Measurements from ENCODE around the gene COX17. TPM values are rescaled to one million over a fixed set of nuclear protein-coding genes. Genes with fewer than 3 reads are reported as not detected.

COX17 gene
- total and polyA plus RNA-seq, 10 donors = 30.4 to 136 (median 43.7) TPM

DNA sequence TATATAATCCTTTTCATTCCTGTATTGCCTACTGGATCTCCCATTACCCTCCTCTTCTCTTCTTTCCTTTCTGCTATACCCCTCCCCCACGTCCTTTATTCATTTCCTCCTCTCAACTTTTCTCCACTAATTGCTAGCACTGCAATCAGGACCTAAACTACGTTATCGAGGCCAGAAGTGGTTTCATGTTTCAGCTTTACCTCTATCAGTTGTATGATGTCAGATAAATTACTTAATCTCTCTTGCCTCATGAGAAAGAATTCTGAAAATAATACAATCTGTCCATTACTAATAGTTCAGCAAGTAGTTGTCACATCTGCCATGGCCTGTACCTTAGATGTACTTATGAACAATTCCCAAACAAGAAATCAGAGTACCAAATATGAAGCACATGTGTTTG lies 27.4 kb downstream of the COX17 start:
- Histone ChIP-seq H3K4me1 (peaks cover 0 to 38% (median 17%) of the 10 kb centered on the region in 6 donors), H3K4me3 (no peak overlapping the region), H3K36me3 (peaks cover 0 to 37% (median 2%) of the 10 kb centered on the region in 6 donors), H3K27me3 (replicated peaks in 1 of 7) (no peaks in the 10 kb centered on the region), H3K9me3 (no peaks in the 10 kb centered on the region), H3K27ac (no peak overlapping the region)
- 66 to 73% (median 72%) methylated on average over 3 of the region's 3 CpGs for WGBS, 5 donors
- TF ChIP-seq, protein P1, sequence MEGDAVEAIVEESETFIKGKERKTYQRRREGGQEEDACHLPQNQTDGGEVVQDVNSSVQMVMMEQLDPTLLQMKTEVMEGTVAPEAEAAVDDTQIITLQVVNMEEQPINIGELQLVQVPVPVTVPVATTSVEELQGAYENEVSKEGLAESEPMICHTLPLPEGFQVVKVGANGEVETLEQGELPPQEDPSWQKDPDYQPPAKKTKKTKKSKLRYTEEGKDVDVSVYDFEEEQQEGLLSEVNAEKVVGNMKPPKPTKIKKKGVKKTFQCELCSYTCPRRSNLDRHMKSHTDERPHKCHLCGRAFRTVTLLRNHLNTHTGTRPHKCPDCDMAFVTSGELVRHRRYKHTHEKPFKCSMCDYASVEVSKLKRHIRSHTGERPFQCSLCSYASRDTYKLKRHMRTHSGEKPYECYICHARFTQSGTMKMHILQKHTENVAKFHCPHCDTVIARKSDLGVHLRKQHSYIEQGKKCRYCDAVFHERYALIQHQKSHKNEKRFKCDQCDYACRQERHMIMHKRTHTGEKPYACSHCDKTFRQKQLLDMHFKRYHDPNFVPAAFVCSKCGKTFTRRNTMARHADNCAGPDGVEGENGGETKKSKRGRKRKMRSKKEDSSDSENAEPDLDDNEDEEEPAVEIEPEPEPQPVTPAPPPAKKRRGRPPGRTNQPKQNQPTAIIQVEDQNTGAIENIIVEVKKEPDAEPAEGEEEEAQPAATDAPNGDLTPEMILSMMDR (IDR thresholded peaks at IDR 0.05 in 8 of 11, conservative IDR thresholded peaks at IDR 0.05 in 3 of 11) = no peak
- TF ChIP-seq POLR2A (IDR thresholded peaks at IDR 0.05) (no peak), POLR2AphosphoS5 (IDR thresholded peaks at IDR 0.05) (no peak)
- intact Hi-C loops (cut with DNase I; ENCODE audit: low total_unique reads) = no loop called here
- no peak for DNase-seq

- H3K9me3 ChIP-seq = no peaks in the 10 kb centered on the region
These were observed 29.2 kb downstream of the COX17 start for GRCh38 chr3:119647843-119648575.

DNA sequence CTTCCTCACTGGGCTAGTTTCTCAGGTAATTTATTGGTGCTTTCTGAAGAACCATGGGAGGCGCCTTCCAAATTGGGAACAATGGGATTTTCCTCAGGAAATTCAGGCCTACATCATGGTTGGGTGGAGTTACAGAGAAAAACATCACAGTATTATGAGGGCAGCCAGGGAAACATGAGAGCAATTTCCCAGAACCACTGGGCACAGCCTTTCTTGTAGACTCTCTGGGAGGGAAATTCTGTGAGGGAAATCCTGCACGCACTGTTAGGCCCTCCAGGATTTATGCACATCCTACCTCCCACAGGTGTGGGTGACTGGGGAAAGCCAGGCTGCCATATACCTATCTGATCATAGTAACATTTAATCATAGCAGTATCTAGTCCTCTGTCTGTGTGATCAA lies 30.0 kb downstream of the COX17 start:
- peak overlapping the region in 7 of 8 donors; percentile 44 to 75 (median 60) for H3K27ac ChIP-seq
- H3K36me3 ChIP-seq = peaks cover 0 to 39% (median 4%) of the 10 kb centered on the region in 6 donors
- H3K9me3 ChIP-seq = no peaks in the 10 kb centered on the region
- WGBS, 5 donors = 66 to 87% (median 73%) methylated on average over 2 of the region's 2 CpGs
- H3K4me1 ChIP-seq = peaks cover 0 to 31% (median 11%) of the 10 kb centered on the region in 6 donors
- TF ChIP-seq POLR2A (IDR thresholded peaks at IDR 0.05) (no peak), POLR2AphosphoS5 (IDR thresholded peaks at IDR 0.05) (peak in 1 of 3 donors; percentile 27)
- TF ChIP-seq, protein P1 (IDR thresholded peaks at IDR 0.05 in 8 of 11, conservative IDR thresholded peaks at IDR 0.05 in 3 of 11) = no peak
- no peak for DNase-seq
- H3K27me3 ChIP-seq (replicated peaks in 1 of 7) = no peaks in the 10 kb centered on the region
- H3K4me3 ChIP-seq = no peak overlapping the region
- intact Hi-C loops (cut with DNase I; ENCODE audit: low total_unique reads) = no loop called here

More at GRCh38 chr3:119647843-119648575, 29.2 kb downstream of the COX17 start:
- H3K36me3 ChIP-seq = peaks cover 0 to 37% (median 2%) of the 10 kb centered on the region in 6 donors
- TF ChIP-seq POLR2AphosphoS5 (IDR thresholded peaks at IDR 0.05) (no peak), POLR2A (IDR thresholded peaks at IDR 0.05) (no peak)
- TF ChIP-seq, protein P1 (IDR thresholded peaks at IDR 0.05 in 8 of 11, conservative IDR thresholded peaks at IDR 0.05 in 3 of 11) = no peak
- H3K27me3 ChIP-seq (replicated peaks in 1 of 7) = no peaks in the 10 kb centered on the region
- peaks cover 0 to 38% (median 17%) of the 10 kb centered on the region in 6 donors for H3K4me1 ChIP-seq
- DNase-seq = no peak
- no peak overlapping the region for H3K4me3 ChIP-seq
- H3K27ac ChIP-seq = peak overlapping the region in 7 of 8 donors; percentile 44 to 75 (median 60)
- 76 to 85% (median 78%) methylated on average over 12 of the region's 12 CpGs for WGBS, 5 donors
- intact Hi-C loops (cut with DNase I; ENCODE audit: low total_unique reads) = no loop called here

DNA sequence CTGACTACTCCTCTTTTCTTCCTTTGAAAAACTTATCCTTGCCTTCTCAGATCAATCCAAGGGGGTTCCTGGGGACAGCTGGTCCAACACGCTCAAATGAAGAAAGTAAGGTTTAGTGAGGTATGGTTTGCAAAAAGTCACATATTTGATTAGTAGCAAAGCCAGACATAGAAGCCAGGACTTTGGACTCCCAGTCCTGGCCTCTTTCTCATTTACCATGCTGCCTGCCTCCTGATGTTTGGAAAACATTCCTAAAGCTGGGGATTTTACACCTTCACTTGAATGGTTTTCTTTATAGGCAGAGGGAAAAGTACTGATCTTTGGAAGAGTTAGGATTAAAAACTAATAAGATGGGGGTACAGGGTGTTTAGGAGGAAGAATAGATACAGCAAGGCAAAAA lies 31.4 kb downstream of the COX17 start:
- H3K27me3 ChIP-seq (replicated peaks in 1 of 7) = no peaks in the 10 kb centered on the region
- WGBS, 5 donors = 96 to 100% (median 100%) methylated on average over 1 of the region's 1 CpG
- H3K9me3 ChIP-seq = no peaks in the 10 kb centered on the region
- DNase-seq = no peak
- peaks cover 0 to 49% (median 7%) of the 10 kb centered on the region in 6 donors for H3K36me3 ChIP-seq
- TF ChIP-seq POLR2A (IDR thresholded peaks at IDR 0.05) = no peak
- TF ChIP-seq, protein P1 (IDR thresholded peaks at IDR 0.05 in 8 of 11, conservative IDR thresholded peaks at IDR 0.05 in 3 of 11) = no peak
- no peak for TF ChIP-seq POLR2AphosphoS5 (IDR thresholded peaks at IDR 0.05)
- H3K4me1 ChIP-seq = peaks cover 0 to 22% (median 5%) of the 10 kb centered on the region in 6 donors
- no peak overlapping the region for H3K27ac ChIP-seq
- H3K4me3 ChIP-seq = no peak overlapping the region
- intact Hi-C loops (cut with DNase I; ENCODE audit: low total_unique reads) = no loop called here

All from spleen (tissue), 11 donors.